Pulmonary artery endothelial cell (primary cell): ENCODE data around the gene IQSEC1. TPM values are rescaled to one million over a fixed set of nuclear protein-coding genes. Genes with fewer than 3 reads are reported as not detected.

Experiments used
- DNase-seq: peaks from one replicate; pipeline ENCODE4 v3.0.0-alpha.2; 2011; ENCODE audit warnings: low read depth, low spot score
- total RNA-seq: library from RNA; depleted of rRNA; stranded (reverse); fragments of >200 nt; gene quantifications from 2 replicates; pipeline ENCODE4 v1.2.3, GENCODE V29; 2014

IQSEC1 gene
- total RNA-seq, 1 donor from 2014 or later, result 8.9 TPM

GRCh38 chr3:12986521-12986920, 86.7 kb downstream of the IQSEC1 start:
- DNase-seq, result no peak

GRCh38 chr3:12986031-12986430, 87.2 kb downstream of the IQSEC1 start:
- DNase-seq, result no peak

DNA sequence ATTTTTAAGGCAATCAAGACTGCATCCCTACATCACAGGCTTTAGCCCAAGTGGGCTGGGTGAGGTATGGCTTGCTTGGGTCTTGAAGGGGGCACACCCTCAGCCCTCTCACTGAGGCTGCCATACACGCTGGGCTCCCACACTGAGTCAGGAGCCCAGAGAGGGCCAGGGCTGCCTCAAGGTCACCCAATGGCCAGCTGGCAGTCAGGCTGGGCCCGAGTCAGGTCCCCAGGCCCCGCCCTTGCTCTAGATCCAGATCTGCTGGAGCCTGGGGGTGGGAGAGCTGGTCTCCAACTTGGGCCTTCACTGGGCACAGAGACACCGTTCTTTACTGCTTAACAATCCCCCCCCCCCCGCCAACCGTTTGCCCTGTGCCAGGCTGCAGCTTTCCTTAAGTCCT, 88.1 kb downstream of the IQSEC1 start:
- no peak for DNase-seq

GRCh38 chr3:12984023-12984823, 89.0 kb downstream of the IQSEC1 start:
- peak; percentile 33 for DNase-seq

- DNase-seq, result no peak
Observed at GRCh38 chr3:12983319-12983718, 89.9 kb downstream of the IQSEC1 start.

DNA sequence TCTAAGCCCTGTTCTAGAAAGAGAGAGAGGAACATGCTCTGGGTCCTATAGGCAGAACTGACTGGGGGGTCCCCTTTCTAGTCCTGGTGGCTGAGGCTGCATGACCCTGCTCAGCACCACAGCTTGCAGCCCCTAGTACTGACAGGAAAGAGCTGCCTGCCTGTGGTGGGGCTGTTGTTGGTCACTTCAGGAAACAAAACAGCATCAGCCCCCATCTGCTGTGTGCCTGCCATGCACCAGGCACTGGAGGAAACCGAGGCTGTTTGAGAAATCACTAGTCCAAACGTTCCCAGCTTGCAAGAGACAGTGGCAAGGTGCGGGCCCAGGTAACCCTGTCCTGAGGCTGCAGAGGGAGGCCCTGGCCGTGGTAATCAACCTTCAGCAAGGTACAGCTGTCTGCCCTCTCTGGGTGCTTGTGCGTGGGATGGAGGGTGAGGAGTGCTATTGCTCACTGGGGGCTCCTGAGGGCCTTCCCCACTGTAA, 90.6 kb downstream of the IQSEC1 start:
- DNase-seq, result no peak

GRCh38 chr3:12981306-12982275, 91.6 kb downstream of the IQSEC1 start:
- DNase-seq, result no peak

DNA sequence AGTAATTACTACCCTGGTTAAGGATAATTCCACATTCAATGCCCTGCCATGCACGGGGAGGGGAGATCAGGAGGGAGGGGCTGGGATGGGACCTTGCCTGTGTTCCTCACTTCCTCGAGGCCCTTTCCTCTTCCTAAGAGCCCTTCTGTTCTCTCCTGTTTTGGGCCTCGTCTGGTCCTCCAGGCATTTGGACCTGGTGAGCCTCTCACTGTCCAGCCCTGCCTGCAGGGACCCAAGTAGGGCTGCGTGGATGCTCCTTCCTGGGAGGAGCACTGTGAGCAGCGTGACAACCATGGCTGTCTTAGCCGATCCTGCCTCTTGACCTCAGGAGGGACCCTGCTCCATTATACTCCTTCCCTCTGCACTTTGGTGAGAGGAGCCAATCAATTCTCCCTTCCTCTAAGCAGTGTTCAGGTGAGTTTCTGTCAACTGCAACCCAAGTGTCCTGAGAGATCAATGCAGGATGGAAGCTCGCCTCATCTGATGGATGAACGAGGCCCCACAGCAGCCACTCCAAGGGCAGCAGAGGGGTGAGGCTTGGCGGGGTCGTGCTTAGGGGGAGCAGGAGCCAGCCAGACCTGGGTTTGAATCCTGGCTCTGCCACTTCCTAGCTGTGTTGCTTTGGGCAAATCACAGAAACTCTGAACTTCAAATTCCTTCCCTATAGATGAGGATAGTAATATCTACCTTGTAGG, 92.5 kb downstream of the IQSEC1 start:
- no peak for DNase-seq

- DNase-seq, result no peak
Observed at GRCh38 chr3:12979947-12980487, 93.2 kb downstream of the IQSEC1 start.

- no peak for DNase-seq
Observed at GRCh38 chr3:12979151-12979946, 93.9 kb downstream of the IQSEC1 start.

GRCh38 chr3:12978682-12979081, 94.5 kb downstream of the IQSEC1 start:
- DNase-seq, result no peak

DNA sequence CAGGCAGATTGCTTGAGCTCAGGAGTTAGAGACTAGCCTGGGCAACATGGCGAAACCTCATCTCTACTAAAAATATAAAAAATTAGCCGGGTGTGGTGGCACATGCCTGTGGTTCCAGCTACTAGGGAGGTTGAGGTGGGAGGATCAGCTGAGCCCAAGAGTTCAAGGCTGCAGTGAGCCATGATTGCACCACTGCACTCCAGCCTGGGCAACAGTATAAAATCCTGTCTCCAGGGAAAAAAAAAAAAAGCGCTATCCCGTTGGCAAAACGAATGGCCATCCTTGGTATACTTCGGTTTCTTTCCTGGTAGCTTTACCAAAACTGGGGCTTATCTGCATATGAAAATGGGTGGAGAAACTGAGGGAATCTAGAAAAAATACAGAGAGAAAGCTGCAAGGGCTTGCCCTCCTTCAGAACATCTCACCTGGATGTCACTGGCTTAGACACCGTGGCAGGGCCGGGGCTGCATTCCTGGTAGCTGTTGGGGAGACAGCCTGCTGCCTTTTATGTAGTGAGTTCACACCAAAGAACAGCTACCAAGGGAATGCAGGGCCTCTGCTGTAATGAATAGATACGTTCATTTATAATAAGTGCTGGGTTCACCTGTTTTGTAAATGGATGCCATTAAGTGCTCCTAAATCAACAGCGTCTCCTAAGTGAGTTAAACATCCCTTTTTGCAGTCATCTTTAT, 96.0 kb downstream of the IQSEC1 start:
- DNase-seq, result no peak

- no peak for DNase-seq
Observed at GRCh38 chr3:12975748-12976522, 97.3 kb downstream of the IQSEC1 start.

GRCh38 chr3:12974819-12975218, 98.4 kb downstream of the IQSEC1 start:
- no peak for DNase-seq

GRCh38 chr3:12974334-12974733, 98.9 kb downstream of the IQSEC1 start:
- DNase-seq, result no peak

DNA sequence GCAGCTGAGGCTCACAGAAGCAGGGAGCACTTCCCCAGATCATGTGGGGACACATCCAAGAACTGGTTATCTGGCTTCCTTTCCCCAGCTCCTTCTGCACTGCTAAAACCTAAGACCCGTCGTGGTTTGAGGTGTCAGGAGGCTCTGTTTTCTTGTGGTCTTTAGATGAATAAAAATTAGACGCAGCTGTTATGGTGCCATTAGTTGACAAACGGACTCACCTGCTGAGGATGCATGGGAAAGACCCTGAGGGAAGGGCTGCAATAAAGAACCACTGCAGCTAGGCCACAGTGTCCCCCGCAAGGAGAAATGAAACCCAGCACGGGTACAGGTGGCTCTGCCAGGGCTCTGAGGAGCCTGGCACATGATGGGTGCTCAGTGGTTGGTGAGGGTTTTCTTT, 99.4 kb downstream of the IQSEC1 start:
- no peak for DNase-seq

- no peak for DNase-seq
Observed at GRCh38 chr3:12972781-12973702, 100.2 kb downstream of the IQSEC1 start.

- no peak for DNase-seq
Observed at GRCh38 chr3:12972043-12972442, 101.2 kb downstream of the IQSEC1 start.
